GM21529 (cell line): ENCODE measurements around the gene C19orf73.
"Not testable (repeated sequence)": the region's sequence is repeated elsewhere in the genome, so short reads cannot be mapped to it uniquely, and the experiment has no call there.

Experiments
- ATAC-seq: cut with Tn5 transposase; IDR thresholded peaks from one replicate; pipeline ENCODE4 v1.9.1; 2021; ENCODE audit not compliant: unreplicated experiment

Gene C19orf73

DNA sequence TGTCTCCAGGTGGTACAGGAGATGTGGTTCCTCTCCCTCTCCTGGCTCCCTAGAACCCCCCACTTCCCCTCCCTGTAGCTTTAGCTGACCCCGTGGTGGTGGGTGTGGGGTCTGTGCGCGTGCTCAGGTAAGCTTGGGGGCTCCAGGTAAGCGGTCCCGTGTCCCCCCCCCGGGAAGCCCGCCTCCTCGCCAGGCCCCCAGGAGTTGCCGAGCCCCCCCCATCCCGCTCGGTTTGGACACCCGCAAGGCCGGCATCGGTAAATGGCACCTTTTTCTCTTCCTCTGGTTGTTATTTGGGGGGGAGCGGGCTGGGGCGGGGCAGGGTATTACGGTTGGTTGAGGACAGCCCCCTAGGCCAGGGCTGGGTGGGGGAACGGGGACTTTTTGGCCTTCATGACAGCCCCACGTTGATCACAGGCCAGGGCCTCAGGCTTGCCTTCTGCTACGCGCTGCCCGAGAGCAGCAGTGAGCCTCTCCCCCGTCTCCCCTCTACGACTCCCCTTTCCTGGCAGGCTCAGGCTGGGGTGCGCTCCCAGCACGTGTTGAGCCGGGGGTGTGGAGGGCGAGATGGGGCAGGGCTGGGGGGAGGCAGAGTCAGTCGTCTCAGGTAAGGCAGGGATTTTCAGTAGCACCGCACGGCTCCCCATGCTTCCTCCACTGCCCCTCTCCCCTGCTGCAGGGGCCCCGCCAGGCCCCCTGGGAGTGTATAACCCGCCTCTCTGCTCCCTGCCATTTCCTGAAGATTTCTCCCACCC lies 15.4 kb downstream of the C19orf73 start:
- ATAC-seq: no peak

DNA sequence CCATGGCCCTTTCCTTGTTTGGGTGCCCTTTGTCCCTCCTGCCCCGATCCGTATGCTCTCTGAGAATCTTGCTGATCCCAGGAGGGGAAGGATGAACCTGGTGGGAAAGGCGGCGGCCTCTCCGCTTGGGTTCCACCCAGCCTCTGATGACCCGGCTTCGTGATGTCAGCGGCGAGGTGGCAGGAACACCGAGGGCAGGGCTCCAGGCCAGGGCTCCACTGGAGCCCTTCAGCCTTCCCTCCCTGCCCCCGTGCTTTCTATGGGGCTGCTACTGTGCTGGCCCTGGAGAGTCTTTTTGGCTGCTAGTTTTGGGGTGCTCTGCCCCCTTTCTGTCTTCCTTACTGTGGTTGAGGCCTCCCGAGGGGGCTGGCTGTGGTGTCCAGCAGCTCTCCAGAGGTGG lies 16.6 kb downstream of the C19orf73 start:
- ATAC-seq: no peak

DNA sequence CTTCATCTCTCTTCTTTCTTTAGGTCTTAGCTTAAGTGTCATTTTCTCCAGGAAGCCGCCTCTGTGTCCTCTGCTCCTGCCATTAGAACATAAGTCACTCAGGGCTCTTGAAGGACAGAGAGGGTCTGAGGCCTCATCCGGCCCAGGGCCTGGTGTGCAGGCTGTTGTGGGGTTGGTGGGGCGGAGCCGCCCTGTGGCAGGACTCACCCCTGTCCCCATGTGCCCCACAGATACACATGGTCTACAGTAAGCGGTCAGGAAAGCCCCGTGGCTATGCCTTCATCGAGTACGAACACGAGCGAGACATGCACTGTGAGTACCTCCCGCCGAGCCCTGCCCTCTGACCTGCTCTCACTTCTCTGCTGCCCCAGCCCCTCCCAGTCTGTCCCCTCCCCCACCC lies 17.8 kb downstream of the C19orf73 start:
- ATAC-seq: no peak

DNA sequence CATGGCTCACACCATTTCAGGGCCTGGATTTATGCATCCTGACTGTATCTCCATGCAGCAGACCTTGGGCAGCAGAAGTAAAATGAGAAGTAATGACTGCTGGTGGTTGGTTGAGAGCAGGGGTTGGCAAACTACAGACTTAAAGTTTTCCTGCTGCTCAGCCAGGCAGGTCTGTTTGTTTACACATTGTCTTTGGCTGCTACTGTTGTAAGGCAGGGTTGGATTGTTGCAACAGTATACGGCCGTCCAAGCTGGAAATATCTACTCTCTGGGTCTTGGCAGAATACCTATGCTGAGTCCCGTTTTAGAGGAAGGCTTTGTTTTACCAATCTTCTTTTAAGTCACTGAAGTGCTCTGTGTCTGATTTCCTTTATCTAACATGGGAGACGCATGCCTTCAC lies 20.1 kb downstream of the C19orf73 start:
- ATAC-seq: no peak

DNA sequence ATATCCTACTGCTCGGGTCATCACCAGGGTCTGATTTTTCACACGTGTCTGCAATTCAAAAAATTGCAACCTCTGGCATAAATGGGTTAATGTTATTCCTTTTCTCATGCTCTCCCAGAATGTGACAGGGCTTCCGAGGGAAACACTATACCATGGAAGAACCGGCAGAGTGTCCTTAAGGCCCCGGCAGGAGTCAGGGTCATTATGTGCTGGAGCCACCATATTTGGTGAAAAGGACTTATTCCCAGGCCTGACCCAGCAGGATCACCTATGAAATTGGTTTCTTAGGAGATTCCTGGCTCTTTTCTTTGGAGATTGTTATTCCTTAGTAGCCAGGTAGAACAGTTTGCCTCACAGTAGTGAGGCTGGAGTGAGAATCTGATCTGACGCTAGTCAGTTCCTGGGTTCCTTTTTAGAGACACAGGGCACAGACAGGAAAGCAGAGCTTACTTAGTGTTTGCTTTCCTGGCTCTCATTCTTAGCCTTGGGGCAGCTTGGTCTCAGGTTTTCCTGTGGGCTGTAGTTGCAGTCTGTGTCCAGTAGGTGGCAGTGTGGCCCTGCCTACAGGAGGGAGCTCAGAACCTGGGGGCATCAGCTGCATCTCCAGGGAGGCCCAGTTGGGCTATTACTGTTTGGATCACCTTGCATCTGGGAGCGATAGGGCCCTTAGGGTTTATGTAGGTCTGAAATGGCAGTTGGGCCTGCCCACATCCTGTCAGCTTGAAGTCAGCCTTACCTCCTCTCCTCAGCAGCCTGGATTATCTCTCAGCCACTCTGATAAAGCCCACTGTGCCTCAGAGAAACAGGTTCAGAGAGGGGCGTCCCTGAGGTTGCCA lies 21.3 kb downstream of the C19orf73 start:
- no peak for ATAC-seq

DNA sequence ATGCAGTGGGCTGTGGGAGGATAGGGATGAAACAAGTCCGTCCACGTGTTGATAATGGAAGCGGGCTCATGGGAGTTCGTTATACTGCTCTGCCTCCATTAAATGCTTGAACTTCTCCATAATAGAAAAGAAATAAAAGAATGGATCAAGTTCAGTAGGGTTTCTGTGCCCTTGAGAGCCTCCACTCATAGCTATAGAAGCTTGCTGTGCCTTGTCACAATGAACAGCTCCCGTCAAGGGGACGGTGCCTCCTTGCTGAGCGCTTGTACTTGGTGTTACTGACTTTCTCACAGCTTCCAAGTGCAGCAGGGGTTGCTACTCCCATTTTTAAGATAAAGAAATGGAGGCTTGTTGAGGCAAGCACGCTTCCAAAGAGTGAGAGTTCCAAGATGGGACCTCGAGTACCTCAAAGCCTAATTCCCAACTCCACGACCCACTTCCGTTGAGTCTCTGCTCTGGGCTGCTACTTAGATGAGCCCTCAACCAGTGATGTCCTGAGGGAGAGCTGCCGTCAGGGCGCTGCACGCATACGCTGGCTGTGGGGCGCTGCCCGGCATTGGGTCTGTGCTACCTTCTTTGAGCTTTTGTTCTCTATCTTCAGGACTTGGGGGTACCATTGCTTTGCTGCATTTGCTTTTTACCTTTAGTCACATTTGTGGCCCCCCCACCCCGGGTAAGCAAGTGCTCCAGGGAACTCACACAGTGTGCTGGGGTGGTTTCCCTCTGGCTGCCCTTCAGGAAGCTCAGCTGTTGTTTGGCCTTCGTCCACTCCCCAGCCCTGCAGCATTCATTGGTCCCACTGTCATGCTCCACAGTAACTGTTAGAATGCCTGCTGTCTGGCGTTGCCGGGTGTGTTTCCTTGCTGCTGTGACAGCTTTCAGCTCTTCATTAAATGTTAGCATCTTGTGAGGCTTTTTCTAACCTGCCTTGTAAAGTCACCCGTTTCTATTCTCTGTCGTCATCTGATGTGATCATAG lies 24.1 kb downstream of the C19orf73 start:
- ATAC-seq: no peak

DNA sequence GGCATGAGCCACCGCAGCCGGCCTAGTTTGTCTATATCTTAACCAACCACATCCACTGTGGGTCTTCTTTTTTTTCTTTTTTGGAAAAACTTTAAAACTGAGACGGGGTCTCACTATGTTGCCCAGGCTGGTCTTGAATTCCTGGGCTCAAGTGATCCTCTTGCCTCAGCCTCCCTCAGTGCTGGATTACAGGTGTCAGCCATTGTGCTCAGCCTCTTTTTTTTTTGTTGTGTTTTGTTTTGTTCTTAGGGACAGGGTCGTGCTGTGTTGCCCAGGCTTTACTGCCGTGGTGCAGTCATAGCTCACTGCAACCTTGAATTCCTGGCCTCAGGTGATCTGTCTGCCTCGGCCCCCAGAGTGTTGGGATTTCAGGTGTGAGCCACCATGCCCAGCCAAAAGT lies 26.3 kb downstream of the C19orf73 start:
- no peak for ATAC-seq

DNA sequence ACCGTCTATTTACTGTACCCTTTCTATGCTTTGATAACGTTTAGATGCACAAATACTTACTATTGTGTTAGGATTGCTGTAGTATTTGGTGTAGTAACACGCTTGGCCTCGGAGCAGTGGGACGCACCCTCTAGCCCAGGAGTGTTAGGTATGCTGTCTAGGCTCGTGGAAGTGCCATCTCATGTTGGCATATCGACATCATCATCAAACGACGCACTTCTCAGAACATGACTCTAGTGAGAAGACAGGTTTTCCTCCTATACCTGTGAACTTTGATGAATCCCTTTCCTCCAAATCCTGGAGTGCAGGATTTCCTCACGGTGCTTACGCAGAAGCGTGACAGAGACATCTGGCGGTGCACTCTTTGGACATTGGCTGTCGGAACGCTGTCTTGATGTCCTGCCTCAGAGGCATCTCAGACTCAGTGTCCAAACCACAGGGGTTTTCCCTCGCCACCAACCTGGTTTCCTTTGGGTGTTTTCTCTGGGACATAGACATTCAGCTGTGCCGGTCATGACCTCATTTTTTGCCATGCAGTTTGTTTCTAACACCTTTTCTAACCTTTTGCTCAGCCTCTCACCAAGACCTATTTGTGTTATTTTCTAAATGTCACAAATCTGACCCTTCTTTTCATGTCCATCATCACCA lies 27.4 kb downstream of the C19orf73 start:
- ATAC-seq: no peak

DNA sequence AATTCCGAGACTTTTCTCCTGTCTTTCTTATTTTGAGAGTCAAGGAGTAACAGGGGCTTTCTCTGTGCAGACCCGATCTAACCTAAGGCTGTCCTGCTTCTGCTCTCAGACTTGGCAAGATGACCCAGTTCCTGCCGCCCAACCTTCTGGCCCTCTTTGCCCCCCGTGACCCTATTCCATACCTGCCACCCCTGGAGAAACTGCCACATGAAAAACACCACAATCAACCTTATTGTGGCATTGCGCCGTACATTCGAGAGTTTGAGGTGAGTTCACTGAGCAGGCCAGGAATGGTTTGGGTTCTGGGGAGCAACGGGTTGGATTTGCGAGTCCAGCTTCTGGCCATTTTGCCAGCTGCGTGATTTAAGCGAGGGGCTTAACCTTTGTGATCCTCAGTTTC lies 32.6 kb downstream of the C19orf73 start:
- no peak for ATAC-seq

DNA sequence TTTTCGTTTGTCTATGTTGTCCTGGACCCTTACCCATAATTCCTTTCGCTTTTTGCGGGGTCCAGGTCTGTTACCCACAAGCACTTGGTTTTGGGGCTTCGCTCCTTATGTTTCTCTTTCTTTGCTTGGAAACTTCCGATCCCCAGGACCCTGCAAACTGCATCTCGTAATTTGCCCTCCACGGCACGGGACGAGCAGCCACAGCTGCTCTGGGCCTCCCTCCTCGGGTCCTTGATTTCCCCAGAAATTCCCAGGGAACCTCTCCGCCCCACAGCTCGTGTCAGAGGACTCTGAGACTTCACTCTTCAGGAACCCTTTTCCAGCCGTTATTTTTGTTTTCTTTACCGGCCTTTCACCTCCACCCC lies 33.1 kb downstream of the C19orf73 start:
- no peak for ATAC-seq

DNA sequence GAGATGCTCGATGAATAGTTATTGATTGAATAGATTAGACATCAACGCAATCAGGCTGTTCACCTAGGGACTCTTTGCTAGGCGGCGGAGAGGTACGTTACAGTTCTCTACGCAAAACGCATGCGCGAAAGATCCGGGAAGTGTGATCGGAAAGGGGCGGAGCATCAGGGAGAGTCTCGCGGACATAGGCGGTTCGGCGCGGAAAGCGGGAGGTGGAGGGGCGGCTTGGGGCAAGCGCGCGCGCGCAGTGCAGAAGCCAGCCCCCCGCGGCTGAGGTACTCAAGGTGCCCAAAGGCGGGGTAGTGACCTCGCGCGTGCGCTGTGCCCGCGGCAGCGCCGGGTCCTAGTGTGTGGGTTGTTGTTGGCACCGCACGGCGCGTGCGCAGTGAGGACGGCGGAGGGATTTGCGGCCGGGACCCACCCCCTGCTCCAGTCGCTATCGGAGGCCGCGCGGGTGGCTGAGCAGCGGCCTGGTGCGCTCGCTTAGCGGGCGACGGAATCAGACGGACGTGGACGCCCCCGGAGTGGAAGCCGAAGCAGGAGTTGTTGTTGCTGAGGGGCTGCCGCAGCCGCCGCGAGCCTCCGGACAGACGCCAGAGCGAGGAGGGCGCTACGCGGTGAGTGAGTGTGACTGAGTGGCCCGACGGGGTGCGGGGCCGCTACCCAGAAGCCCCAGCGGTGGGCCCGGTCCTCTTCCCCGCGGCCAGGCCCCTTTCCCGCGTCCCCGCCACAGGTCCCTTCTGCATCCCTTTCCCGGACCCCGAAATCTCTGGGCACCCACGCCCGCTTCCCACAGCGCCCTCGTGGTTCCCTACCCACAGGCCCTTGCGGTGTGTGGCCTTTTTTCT lies 33.7 kb downstream of the C19orf73 start, which contains the start of gene SNRNP70:
Gene SNRNP70, plus strand, starts transcription at position 432 of the 848 bp plus-strand sequence. CDS start 964 bp downstream, outside the sequence.
- peak; percentile 88 for ATAC-seq

DNA sequence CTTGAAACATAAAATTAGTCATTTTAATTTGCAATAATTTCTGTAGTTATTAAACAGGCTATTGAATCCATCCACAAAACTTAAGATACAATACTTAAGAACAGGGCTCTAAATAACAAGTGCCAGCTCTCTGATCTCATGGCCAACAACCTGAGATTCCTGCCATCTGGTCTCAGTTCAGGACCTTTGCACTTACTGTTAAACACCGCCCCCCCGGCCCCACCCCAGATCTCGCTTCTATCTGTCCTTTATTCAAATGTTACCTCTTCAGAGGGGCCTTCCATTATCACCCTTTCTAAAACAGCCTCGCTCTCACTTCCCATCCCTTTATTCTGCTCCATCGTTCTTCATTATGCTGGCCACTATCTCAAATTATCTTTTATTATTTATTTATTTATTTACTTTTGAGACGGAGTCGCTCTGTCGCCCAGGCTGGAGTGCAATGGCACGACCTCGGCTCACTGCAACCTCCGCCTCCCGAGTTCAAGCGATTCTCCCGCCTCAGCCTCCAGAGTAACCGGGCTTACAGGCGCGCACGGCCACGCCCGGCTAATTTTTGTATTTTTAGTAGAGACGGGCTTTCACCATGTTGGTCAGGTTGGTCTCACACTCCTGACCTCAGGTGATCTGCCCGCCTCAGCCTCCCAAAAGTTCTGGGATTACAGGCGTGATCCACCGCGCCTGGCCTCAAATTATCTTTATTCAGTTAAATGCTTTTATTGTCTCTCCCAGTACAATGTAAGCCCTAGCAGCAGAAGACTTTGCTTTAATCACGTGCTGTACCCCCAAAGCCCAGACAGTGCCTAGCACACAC lies 34.5 kb downstream of the C19orf73 start:
- ATAC-seq: peak; percentile 4

DNA sequence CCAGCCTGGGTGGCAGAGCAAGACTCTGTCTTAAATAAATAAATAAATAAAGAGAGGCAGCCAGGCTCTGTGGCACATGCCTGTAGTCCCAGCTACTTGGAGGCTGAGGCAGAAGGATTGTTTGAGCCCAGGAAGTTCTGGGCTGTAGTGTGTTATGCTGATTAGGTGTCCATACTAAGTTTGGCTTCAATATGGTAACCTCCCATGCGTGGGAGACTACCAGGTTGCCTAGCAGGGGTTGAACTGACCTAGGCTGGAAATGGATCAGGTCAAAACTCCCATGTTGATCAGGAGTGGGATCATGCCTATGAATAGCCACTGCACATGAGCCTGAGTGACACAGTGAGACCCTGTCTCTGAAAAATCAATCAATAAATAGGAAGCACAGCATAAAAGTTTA lies 37.7 kb downstream of the C19orf73 start:
- ATAC-seq: no peak

DNA sequence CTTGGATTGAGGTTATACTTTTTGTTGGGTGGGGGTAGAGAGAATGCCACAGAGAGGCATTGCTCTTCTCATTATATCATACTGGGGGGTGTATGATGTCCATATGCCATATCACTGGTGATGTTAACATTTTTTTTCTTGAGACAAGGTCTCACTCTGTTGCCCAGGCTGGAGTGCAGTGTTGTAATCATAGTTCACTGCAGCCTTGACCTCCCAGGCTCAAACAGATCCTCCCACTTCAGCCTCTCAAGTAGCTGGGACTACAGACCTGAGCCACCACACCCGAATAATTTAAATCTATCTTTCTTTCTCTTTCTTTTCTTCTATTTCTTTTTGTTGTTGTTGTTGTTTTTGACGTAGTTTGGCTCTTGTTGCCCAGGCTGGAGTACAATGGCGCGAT lies 38.6 kb downstream of the C19orf73 start:
- no peak for ATAC-seq

DNA sequence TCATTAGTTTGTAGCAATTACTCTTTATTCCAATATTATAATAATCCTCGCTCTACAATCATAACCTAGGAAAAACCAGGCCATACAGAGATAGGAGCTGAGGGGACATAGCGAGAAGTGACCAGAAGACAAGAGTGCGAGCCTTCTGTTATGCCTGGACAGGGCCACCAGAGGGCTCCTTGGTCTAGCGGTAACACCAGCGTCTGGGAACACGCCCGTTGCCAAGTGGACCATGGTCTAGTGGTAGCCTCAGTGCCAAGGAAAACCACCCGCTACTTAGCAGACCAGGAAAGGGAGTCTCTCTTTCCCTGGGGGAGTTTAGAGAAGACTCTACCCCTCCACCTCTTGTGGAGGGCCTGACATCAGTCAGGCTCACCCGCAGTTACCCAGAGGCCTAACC lies 44.1 kb downstream of the C19orf73 start:
- ATAC-seq: not testable (repeated sequence)

DNA sequence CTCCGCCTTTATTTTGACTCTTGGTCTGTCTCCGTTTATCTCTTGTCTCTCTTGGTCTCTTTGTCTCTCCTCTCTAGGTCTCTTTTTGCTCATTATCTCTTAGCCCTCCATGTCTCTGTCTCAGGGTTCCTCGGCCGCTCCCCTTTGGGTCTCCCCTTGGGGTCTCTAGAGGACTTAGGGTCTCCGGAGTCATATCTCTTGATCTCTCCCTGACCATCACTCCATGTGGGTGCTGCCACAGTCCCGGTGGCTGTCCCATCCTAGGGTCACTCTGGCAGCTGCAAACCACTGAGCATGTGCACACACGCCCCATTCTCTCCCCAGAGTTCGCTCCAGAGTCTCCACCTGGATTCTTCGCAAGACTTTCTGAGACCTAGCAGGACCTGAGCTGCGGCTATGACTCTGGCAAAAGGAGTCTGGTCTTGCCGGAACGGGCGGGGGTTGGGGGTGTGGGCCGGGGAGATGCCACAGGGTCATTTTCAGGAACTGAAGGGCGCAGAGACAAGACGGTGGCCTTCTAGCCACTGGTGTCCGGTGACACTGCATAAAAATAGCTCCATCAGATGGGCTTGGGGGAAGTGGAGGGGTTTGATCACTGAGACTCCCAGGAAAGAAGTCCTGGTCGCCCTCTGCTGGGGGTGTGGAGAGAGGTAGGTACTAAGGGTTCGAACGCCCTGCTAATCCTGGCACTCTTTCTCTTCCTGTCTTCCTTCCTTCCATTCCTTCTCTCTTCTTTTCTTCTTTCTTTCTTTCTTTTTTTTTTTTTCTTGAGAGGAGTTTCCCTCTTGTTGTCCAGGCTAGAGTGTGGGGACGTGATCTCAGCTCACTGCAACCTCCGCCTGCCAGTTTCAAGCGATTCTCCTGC lies 45.2 kb downstream of the C19orf73 start:
- no peak for ATAC-seq

DNA sequence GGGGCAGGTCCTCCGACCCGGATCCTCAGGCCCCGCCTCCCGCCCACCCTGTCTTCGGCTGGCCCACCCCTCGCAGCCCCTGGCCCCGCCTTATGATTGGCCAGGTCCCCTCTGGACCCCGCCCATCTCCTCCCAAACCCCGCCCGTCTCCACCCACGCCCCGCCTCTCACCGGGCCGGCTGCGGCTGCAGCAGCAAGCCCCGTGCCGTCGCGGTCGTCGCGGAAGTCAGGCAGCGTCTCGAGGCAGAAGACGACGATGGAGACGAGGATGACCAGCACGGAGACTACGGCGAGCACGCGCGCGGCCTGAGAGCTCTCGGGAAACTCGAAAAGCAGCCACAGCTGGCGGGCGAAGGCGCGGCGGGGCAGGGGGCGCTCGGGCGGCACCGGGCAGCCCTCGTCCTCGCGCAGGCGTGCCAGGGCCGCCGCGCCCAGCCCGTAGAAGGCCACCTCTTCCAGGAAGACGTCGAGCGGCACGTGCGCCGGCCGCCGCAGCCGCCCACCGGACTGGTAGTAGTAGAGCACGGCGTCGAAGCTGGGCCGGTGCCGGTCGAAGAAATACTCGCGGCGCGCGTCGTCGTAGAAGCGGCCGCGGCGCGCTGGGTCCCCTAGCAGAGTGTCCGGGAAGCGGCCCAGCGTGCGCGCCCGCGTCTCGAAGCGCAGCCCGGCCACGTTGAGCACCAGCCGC lies 46.9 kb downstream of the C19orf73 start:
- ATAC-seq: no peak
